ENCODE measurements around the gene FJX1. TPM values are rescaled to one million over a fixed set of nuclear protein-coding genes. Genes with fewer than 3 reads are reported as not detected.

The FJX1 gene
- total and polyA plus RNA-seq, 10 donors: 3.0 to 40.6 (median 9.2) TPM

DNA sequence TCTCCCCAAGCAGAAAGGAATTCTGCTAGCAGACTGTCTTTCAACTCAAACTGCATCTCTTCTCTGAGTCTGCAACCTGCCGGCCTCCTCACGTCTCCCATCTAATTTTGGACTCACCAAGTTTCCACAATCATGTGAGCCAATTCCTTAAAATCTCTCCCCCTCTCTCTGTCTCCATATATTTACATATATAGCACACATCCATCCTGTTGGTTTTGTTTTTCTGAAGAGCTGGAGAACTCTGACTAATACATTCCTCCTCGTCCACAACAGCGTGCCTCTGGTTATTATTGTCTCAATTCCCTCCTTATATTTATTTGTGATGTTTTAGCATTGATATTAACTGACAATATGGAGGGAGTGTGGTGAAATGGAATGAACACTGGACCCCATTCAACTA is 29.6 kb upstream of the FJX1 start:
- peaks cover 0 to 41% (median 0%) of the 10 kb centered on the region in 7 donors for H3K27me3 ChIP-seq (replicated peaks in 1 of 7)
- H3K4me3 ChIP-seq: no peak overlapping the region
- TF ChIP-seq POLR2A (IDR thresholded peaks at IDR 0.05) (no peak), POLR2AphosphoS5 (IDR thresholded peaks at IDR 0.05) (no peak)
- TF ChIP-seq, protein P1, sequence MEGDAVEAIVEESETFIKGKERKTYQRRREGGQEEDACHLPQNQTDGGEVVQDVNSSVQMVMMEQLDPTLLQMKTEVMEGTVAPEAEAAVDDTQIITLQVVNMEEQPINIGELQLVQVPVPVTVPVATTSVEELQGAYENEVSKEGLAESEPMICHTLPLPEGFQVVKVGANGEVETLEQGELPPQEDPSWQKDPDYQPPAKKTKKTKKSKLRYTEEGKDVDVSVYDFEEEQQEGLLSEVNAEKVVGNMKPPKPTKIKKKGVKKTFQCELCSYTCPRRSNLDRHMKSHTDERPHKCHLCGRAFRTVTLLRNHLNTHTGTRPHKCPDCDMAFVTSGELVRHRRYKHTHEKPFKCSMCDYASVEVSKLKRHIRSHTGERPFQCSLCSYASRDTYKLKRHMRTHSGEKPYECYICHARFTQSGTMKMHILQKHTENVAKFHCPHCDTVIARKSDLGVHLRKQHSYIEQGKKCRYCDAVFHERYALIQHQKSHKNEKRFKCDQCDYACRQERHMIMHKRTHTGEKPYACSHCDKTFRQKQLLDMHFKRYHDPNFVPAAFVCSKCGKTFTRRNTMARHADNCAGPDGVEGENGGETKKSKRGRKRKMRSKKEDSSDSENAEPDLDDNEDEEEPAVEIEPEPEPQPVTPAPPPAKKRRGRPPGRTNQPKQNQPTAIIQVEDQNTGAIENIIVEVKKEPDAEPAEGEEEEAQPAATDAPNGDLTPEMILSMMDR (IDR thresholded peaks at IDR 0.05 in 8 of 11, conservative IDR thresholded peaks at IDR 0.05 in 3 of 11): no peak
- intact Hi-C loops (cut with DNase I; ENCODE audit: low total_unique reads): no loop called here
- no peaks in the 10 kb centered on the region for H3K9me3 ChIP-seq
- 81 to 91% (median 89%) methylated on average over 4 of the region's 4 CpGs for WGBS, 5 donors
- peaks cover 0 to 3% (median 0%) of the 10 kb centered on the region in 6 donors for H3K4me1 ChIP-seq
- DNase-seq: no peak
- no peaks in the 10 kb centered on the region for H3K36me3 ChIP-seq
- no peak overlapping the region for H3K27ac ChIP-seq

DNA sequence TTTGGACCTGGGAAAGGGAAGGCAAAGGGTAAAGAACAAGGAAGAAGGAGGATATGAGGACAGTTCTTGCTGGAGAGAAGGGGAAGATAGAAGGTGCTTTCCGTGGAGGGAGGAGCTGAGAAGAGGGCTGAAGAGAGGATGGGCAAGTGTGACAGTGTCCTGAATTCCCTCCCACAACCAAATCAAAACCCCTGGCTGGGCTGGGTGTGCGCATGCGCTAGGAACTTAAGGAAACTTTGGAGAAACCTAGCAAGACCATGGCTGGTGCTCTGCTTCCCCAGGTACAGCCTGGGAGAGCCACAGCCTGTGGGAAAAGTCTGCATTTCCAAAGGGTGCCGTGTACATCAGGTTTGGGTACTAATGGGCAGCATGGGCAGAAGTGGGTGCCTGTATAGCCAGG is 29.0 kb upstream of the FJX1 start:
- no peak for DNase-seq
- 56 to 92% (median 81%) methylated on average over 4 of the region's 4 CpGs for WGBS, 5 donors
- Histone ChIP-seq H3K4me1 (peaks cover 0 to 3% (median 0%) of the 10 kb centered on the region in 6 donors), H3K27me3 (replicated peaks in 1 of 7) (peaks cover 0 to 35% (median 0%) of the 10 kb centered on the region in 7 donors), H3K27ac (no peak overlapping the region), H3K9me3 (no peaks in the 10 kb centered on the region), H3K36me3 (no peaks in the 10 kb centered on the region), H3K4me3 (no peak overlapping the region)
- TF ChIP-seq POLR2A (IDR thresholded peaks at IDR 0.05): no peak
- TF ChIP-seq, protein P1 (IDR thresholded peaks at IDR 0.05 in 8 of 11, conservative IDR thresholded peaks at IDR 0.05 in 3 of 11): no peak
- TF ChIP-seq POLR2AphosphoS5 (IDR thresholded peaks at IDR 0.05): no peak
- intact Hi-C loops (cut with DNase I; ENCODE audit: low total_unique reads): no loop called here

DNA sequence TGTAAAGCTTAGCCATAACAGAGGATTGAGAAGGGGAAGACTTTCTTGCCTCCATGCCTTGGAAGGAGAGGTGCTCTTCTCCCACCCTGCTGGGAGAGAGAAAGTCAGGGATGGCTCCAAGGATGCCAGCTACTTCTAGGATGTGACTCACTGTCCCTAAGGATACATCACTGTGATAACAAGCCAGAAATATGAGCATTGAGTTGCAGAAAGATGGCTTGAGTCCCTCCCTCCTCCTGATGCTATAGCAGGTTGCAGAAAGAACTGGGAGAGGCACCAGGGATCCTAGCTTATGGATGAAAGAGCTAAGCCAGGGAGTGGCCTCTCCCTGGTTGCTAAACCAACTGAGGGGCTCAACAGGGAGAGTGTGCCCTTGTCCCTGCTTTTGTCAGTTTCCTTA is 27.8 kb upstream of the FJX1 start:
- Histone ChIP-seq H3K4me3 (no peak overlapping the region), H3K27ac (no peak overlapping the region), H3K9me3 (no peaks in the 10 kb centered on the region), H3K4me1 (no peaks in the 10 kb centered on the region), H3K36me3 (no peaks in the 10 kb centered on the region), H3K27me3 (replicated peaks in 1 of 7) (peaks cover 0 to 30% (median 0%) of the 10 kb centered on the region in 7 donors)
- TF ChIP-seq POLR2AphosphoS5 (IDR thresholded peaks at IDR 0.05) (no peak), POLR2A (IDR thresholded peaks at IDR 0.05) (no peak)
- TF ChIP-seq, protein P1 (IDR thresholded peaks at IDR 0.05 in 8 of 11, conservative IDR thresholded peaks at IDR 0.05 in 3 of 11): no peak
- intact Hi-C loops (cut with DNase I; ENCODE audit: low total_unique reads): no loop called here
- no peak for DNase-seq

DNA sequence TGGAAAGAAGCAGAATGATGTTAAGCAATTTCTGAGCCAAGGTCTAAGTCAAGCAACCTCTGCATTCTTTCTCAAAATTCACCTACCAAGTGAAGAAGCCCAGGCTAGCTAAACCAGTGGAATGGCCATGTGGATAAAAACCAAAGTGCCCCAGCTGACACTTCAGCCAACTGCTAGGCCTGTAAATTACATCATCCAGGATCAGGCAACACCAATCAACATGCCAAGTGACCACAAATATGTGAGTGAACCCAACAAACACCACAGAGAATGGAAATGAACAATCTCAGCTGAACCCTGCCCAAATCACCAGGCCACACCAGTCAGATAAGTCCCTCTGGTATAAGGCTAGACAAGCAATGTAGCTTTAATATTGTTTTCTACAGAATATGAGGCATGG is 25.1 kb upstream of the FJX1 start:
- intact Hi-C loops (cut with DNase I; ENCODE audit: low total_unique reads): no loop called here
- H3K27ac ChIP-seq: no peak overlapping the region

More for the DNA sequence above, 25.1 kb upstream of the FJX1 start:
- H3K4me1 ChIP-seq: no peaks in the 10 kb centered on the region
- no peak for DNase-seq
- H3K36me3 ChIP-seq: no peaks in the 10 kb centered on the region
- TF ChIP-seq, protein P1 (IDR thresholded peaks at IDR 0.05 in 8 of 11, conservative IDR thresholded peaks at IDR 0.05 in 3 of 11): no peak
- TF ChIP-seq POLR2AphosphoS5 (IDR thresholded peaks at IDR 0.05) (no peak), POLR2A (IDR thresholded peaks at IDR 0.05) (no peak)
- no peaks in the 10 kb centered on the region for H3K9me3 ChIP-seq
- peaks cover 0 to 22% (median 0%) of the 10 kb centered on the region in 7 donors for H3K27me3 ChIP-seq (replicated peaks in 1 of 7)
- H3K4me3 ChIP-seq: no peak overlapping the region

Measured in spleen (tissue), 11 donors.